IMR-90 (cell line): Measurements from ENCODE around the gene GAS6. TPM values are rescaled to one million over a fixed set of nuclear protein-coding genes. Genes with fewer than 3 reads are reported as not detected.

Experiments
- ATAC-seq: fragments of 200-7000 bp; cut with Tn5 transposase; 2 replicates; pipeline ENCODE4 v1.9.1; 2020; ENCODE audit warnings: low read depth, mild to moderate bottlenecking, moderate library complexity
- BruUV-seq: library from RNA; stranded (reverse); fragments of 400-500 nt; replicated peaks from 2 replicates; lab custom pipeline; 2021; lab: Mats Ljungman, UMichigan
- CTCF ChIA-PET: fragments of 300-600 bp; formaldehyde crosslinking; extraction: SDS; loops from one replicate; lab custom pipeline; 2021; ENCODE audit warnings: antibody characterized with exemption; lab: Yijun Ruan, JAX
- POLR2A ChIA-PET: fragments of 300-600 bp; sonication (Branson Sonifier 250); formaldehyde crosslinking; loops from one replicate; lab custom pipeline; 2022; ENCODE audit warnings: antibody characterized with exemption; ENCODE audit not compliant: unreplicated experiment; lab: Charles Lee
- DNase-seq: peaks from one replicate; pipeline ENCODE4 v3.0.0; 2013
- H2AFZ ChIP-seq: replicated peaks from 2 replicates; pipeline ENCODE3; 2013; ENCODE audit warnings: low read length, mild to moderate bottlenecking; ENCODE audit not compliant: poor library complexity
- H2AK5ac ChIP-seq: 2 replicates; pipeline ENCODE4 v1.6.1; 2013; ENCODE audit warnings: low read depth, low read length, inconsistent platforms
- H2AK9ac ChIP-seq: replicated peaks from 2 replicates; pipeline ENCODE3; 2013; ENCODE audit warnings: mild to moderate bottlenecking, low read depth, low read length, moderate library complexity; ENCODE audit not compliant: poor library complexity
- H2BK120ac ChIP-seq: 2 replicates; pipeline ENCODE4 v1.6.1; 2013; ENCODE audit warnings: low read depth, low read length, inconsistent platforms
- H2BK15ac ChIP-seq: 3 replicates; pipeline ENCODE4 v1.6.1; 2013; ENCODE audit warnings: low read depth, low read length, inconsistent platforms
- H2BK20ac ChIP-seq: 2 replicates; pipeline ENCODE4 v1.6.1; 2013; ENCODE audit warnings: low read depth, mild to moderate bottlenecking, inconsistent platforms, low read length, moderate library complexity
- H2BK5ac ChIP-seq: 2 replicates; pipeline ENCODE4 v1.6.1; 2013; ENCODE audit warnings: mild to moderate bottlenecking, low read depth, low read length, inconsistent platforms; ENCODE audit not compliant: poor library complexity, severe bottlenecking
- H3K14ac ChIP-seq: replicated peaks from 2 replicates; pipeline ENCODE4 v1.6.1; 2013; ENCODE audit warnings: low read depth, low read length, inconsistent platforms
- H3K18ac ChIP-seq: 2 replicates; pipeline ENCODE4 v1.6.1; 2013; ENCODE audit warnings: low read depth, low read length, control low read depth
- H3K23ac ChIP-seq: 2 replicates; pipeline ENCODE4 v1.6.1; 2013; ENCODE audit warnings: low read depth, low read length, inconsistent platforms
- H3K27ac ChIP-seq: 2 replicates; pipeline ENCODE4 v1.5.1; 2013; ENCODE audit warnings: mild to moderate bottlenecking, control low read depth, low read length; ENCODE audit not compliant: insufficient read depth
- H3K27me3 ChIP-seq: 2 replicates; pipeline ENCODE4 v1.6.1; 2013; ENCODE audit warnings: low read length; ENCODE audit not compliant: control insufficient read depth, insufficient read depth
- H3K36me3 ChIP-seq: 2 replicates; pipeline ENCODE4 v1.6.1; 2013; ENCODE audit warnings: low read length, mixed read lengths; ENCODE audit not compliant: control insufficient read depth, insufficient read depth
- H3K4ac ChIP-seq: 2 replicates; pipeline ENCODE4 v1.6.1; 2013; ENCODE audit warnings: low read depth, low read length, inconsistent platforms
- H3K4me1 ChIP-seq: 2 replicates; pipeline ENCODE4 v1.6.1; 2013; ENCODE audit warnings: low read length, mixed read lengths; ENCODE audit not compliant: control insufficient read depth, insufficient read depth
- H3K4me2 ChIP-seq: 2 replicates; pipeline ENCODE4 v1.6.1; 2013; ENCODE audit warnings: low read depth, mild to moderate bottlenecking, control low read depth, low read length, moderate library complexity
- H3K4me3 ChIP-seq: 2 replicates; pipeline ENCODE4 v1.5.1; 2013; ENCODE audit warnings: low read depth, mild to moderate bottlenecking, control low read depth, low read length, moderate library complexity; ENCODE audit not compliant: insufficient read depth
- H3K56ac ChIP-seq: 2 replicates; pipeline ENCODE4 v1.6.1; 2013; ENCODE audit warnings: low read length, inconsistent platforms; ENCODE audit not compliant: insufficient read depth; ENCODE audit errors: extremely low read depth
- H3K79me1 ChIP-seq, 2 experiments: 2 replicates each; pipeline ENCODE4 v1.6.1; 2013; ENCODE audit warnings: low read length in 2 of 2, inconsistent platforms in 1 of 2, low read depth in 1 of 2
- H3K9ac ChIP-seq: 2 replicates; pipeline ENCODE4 v1.6.1; 2013; ENCODE audit warnings: low read depth, low read length, control low read depth
- H3K9me1 ChIP-seq: 2 replicates; pipeline ENCODE4 v1.6.1; 2013; ENCODE audit warnings: low read length, inconsistent platforms; ENCODE audit not compliant: insufficient read depth
- H3K9me3 ChIP-seq: 2 replicates; pipeline ENCODE4 v1.6.1; 2013; ENCODE audit warnings: low read length; ENCODE audit not compliant: control insufficient read depth, insufficient read depth
- H4K20me1 ChIP-seq: 2 replicates; pipeline ENCODE4 v1.6.1; 2013; ENCODE audit warnings: low read length, inconsistent platforms; ENCODE audit not compliant: insufficient read depth
- H4K5ac ChIP-seq: 2 replicates; pipeline ENCODE4 v1.6.1; 2013; ENCODE audit warnings: mild to moderate bottlenecking, low read depth, low read length, control low read depth
- H4K8ac ChIP-seq, 2 experiments: 2 replicates each; pipeline ENCODE4 v1.6.1; 2013; ENCODE audit warnings: low read depth in 2 of 2, low read length in 2 of 2, control low read depth in 1 of 2, inconsistent platforms in 1 of 2
- H4K91ac ChIP-seq: 2 replicates; pipeline ENCODE4 v1.6.1; 2013; ENCODE audit warnings: low read depth, low read length, inconsistent platforms; ENCODE audit not compliant: insufficient read depth
- MAFK ChIP-seq: IDR thresholded peaks from 2 replicates; pipeline ENCODE4 v1.6.1; 2012; ENCODE audit warnings: low read depth, low read length, improper control_type of control experiment
- NFE2L2 ChIP-seq: fragments of 150-350 bp; IDR thresholded peaks from 2 replicates; pipeline ENCODE4 v1.6.1; 2016; ENCODE audit warnings: low read depth, mild to moderate bottlenecking, low read length
- RAD21 ChIP-seq: IDR thresholded peaks from 2 replicates; pipeline ENCODE4 v1.6.1; 2012; ENCODE audit warnings: low read length, improper control_type of control experiment
- WGBS, 2 experiments: methylation state at CpG; one replicate each; pipeline versions ENCODE4 v1.1.5 to v1.1.7; 2013; ENCODE audit warnings: missing lambda C conversion rate in 2 of 2; ENCODE audit not compliant: insufficient read length in 1 of 2; ENCODE audit errors: extremely low coverage in 2 of 2; 5-methylcytosine and 5-hydroxymethylcytosine counted together
- dilution Hi-C: fragments of 300-500 bp; cut with HindIII; formaldehyde crosslinking; loops from one replicate; pipeline ENCODE4 v1.14.3; 2018; ENCODE audit warnings: low sequenced_read_pairs; ENCODE audit not compliant: unreplicated experiment
- in situ Hi-C: fragments of 300-500 bp; cut with MboI; formaldehyde crosslinking; loops from 3 replicates; pipeline ENCODE4 v1.14.3; 2019; ENCODE audit warnings: low sequenced_read_pairs, inconsistent platforms, mixed read lengths
- intact Hi-C: fragments of 100-400 bp; cut with micrococcal nuclease; formaldehyde crosslinking; loops from 2 replicates; pipeline ENCODE4 v1.10.0; 2022
- polyA plus RNA-seq, 3 experiments: library from polyadenylated mRNA; depleted of rRNA; stranded (reverse); fragments of >200 nt; gene quantifications; 2 replicates each; pipeline ENCODE4 v1.2.3, GENCODE V29; 2012; ENCODE audit warnings: low replicate concordance in 1 of 3
- total RNA-seq: library from RNA; depleted of rRNA; stranded (reverse); fragments of >200 nt; gene quantifications from 2 replicates; pipeline ENCODE4 v1.2.3, GENCODE V29; 2012

The GAS6 gene
- total and polyA plus RNA-seq, 2 of the 4 experiments (the other 2 are of a cell fraction): 220 to 823 TPM

GRCh38 chr13:113817860-113818691 is 45.8 kb downstream of the GAS6 start:
- dilution Hi-C loops: no loop called here
- DNase-seq: no peak
- CTCF ChIA-PET: no interaction called here
- H4K5ac ChIP-seq: no peak overlapping the region
- H3K23ac ChIP-seq: no peak overlapping the region
- H3K56ac ChIP-seq: no peak overlapping the region
- H4K8ac ChIP-seq: peak overlapping the region in 1 of 2 experiments; percentile 38; a peak in 1 of 4 replicates
- peaks cover 54% of the 10 kb centered on the region for H4K20me1 ChIP-seq
- H3K9me3 ChIP-seq: no peaks in the 10 kb centered on the region
- no peak overlapping the region for H2BK20ac ChIP-seq
- no peak overlapping the region for H3K4me2 ChIP-seq
- H2AFZ ChIP-seq: peak overlapping the region; percentile 21
- no peak overlapping the region for H3K4me3 ChIP-seq
- POLR2A ChIA-PET: no interaction called here
- H3K4ac ChIP-seq: 0 out of 2 replicates have a peak overlapping the region, but pooled peaks have one; percentile 48
- in situ Hi-C loops: no loop called here
- H2BK120ac ChIP-seq: no peak overlapping the region
- H3K14ac ChIP-seq: no peak overlapping the region
- intact Hi-C loops: loop anchor here (1.0 to 10.0 kb wide), 3 partner anchors 129 to 408 kb away; no protein-coding TSS in a partner anchor
- no peaks in the 10 kb centered on the region for H3K27me3 ChIP-seq
- peaks cover 3 to 66% of the 10 kb centered on the region in 2 experiments for H3K79me1 ChIP-seq
- no peak overlapping the region for H2BK15ac ChIP-seq
- H2BK5ac ChIP-seq: peak overlapping the region; percentile 12
- 0 out of 2 replicates have a peak overlapping the region, but pooled peaks have one; percentile 50 for H4K91ac ChIP-seq
- peak overlapping the region; percentile 45 for H2AK5ac ChIP-seq
- no TSS peak for BruUV-seq
- H3K9ac ChIP-seq: no peak overlapping the region
- no peak for ATAC-seq
- 88% methylated on average over 38 of the region's 60 CpGs; no CpG with 5 or more reads in 1 of the 2 experiments for WGBS, 2 experiments
- H3K4me1 ChIP-seq: peaks cover 36% of the 10 kb centered on the region
- no peak overlapping the region for H3K27ac ChIP-seq
- H3K9me1 ChIP-seq: peaks cover 12% of the 10 kb centered on the region
- H2AK9ac ChIP-seq: peak overlapping the region; percentile 61
- TF ChIP-seq NFE2L2 (no peak), RAD21 (no peak), MAFK (no peak)
- no peak overlapping the region; the same call in 1 of the 2 replicates for H3K18ac ChIP-seq
- H3K36me3 ChIP-seq: peaks cover 22% of the 10 kb centered on the region
